Stimulated activated CD4-positive, alpha-beta T cell treated with anti-CD3 and anti-CD28 coated beads, Interleukin-4, amount 100 ng/mL, for 24 hours (primary cell): ENCODE data around the gene KLHL2.
A peak's percentile ranks its signal among the peaks of the same experiment; 100 is the strongest.

Source experiments
- DNase-seq: peaks from one replicate; pipeline ENCODE4 v3.0.0-alpha.2; 2020

The KLHL2 gene

DNA sequence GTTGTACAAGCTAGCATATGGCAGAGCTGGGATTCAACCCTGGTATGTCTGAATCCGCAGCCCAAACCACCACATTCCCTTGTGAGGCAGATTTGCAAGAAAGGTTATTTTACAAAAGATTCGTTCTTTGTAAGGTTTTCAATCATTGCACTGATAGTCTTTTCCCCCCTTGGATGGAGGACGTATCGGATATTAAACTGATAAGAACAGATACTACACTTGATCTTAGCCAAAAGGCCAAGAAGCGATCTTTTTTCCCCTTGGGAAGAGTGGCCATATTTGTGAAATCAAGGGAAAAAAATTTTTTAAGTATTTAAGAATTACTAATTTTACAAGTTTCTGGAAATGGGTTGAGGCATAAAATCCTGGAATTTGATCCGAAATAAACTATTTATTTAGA lies 85.7 kb downstream of the KLHL2 start:
- no peak for DNase-seq

DNA sequence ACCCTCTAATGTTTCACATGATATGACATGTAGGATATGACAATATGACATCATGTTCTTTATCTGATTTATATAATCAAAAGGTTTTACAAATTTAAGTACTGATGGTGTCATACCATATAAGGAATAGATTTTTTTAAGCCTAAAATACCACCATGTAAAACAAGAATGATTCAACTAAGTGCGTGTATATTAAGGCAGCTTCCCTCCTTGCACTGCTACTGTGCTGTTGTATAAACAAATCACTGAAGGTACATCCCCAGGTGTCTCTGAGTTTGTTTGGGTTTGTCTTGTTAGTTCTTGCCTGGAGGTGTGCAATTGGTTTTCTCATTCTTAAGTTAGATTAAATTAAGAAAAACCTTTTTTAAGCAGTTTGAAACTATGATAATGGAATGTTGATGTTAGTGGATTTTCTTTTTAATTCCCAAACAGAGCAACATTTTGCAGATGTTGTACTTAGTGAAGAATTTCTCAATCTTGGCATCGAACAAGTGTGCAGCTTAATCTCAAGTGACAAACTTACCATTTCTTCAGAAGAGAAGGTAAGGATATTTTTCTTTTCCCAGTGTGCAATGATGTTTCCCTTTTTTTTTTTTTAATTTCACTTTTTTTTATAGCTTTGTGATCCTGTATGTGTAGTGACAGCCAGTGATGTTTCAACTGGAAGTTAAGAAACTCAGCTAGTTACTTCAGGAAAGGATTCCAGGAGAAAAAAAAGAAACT lies 86.7 kb downstream of the KLHL2 start:
- DNase-seq = no peak

DNA sequence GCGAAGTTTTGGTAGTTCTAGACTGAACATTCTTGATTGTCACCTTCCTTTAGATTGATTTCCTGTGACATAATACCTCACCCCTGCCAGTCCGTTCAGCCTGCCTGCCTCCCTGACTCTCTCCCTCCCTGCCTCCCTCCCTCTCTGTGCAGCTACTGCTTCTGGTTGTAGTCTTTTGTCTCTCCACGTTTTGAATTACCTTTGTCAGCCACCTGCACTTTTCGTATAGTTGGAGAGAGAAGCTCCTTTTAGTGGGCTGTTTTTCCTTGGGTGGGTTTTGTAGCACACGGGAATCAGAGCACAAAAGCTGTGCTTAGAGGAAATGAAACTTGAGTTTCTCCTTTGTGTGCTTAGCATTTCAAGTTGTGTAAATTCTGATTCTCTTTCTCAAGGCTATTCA lies 87.5 kb downstream of the KLHL2 start:
- no peak for DNase-seq

DNA sequence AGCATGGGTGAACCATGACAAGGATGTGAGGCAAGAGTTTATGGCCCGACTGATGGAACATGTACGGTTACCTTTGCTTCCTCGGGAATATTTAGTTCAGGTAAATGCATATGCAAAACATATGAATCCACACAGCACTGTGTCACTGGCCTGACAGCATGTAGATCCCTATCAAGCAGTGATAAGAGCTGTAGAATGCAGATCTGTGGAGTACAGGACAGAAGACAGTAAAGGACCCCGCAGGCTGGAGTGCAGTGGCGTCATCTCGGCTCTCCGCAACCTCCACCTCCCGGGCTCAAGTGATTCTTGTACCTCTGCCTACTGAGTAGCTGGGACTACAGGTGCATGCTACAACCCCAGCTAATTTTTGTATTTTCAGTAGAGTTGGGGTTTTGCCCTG lies 90.3 kb downstream of the KLHL2 start:
- no peak for DNase-seq

DNA sequence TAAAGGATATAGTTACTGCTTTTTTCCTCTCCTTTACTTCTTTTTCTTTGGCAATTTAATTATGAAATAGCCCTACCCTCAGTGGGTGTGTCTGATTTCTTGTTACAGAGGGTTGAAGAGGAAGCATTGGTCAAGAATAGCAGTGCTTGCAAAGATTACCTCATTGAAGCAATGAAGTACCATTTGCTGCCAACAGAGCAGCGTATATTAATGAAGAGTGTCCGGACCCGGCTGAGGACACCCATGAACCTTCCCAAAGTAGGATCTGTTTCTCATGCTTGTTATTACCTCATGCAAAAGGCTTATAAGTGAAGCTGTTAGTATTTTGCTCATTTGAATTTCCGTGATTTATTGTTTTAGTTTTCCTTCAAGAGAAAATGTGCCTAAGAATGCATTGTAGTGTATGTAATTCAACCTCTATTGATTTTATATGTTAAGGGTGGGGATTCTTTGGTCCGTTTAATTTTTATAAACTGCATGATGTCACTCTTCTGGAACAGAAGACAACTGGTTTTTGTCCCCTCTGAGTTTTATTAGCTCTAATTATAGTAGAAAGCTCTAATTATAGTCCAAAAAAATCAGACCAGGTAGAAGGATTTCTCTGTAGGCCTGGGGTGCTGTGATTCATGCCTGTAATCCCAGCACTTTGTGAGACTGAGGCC lies 92.2 kb downstream of the KLHL2 start:
- no peak for DNase-seq

DNA sequence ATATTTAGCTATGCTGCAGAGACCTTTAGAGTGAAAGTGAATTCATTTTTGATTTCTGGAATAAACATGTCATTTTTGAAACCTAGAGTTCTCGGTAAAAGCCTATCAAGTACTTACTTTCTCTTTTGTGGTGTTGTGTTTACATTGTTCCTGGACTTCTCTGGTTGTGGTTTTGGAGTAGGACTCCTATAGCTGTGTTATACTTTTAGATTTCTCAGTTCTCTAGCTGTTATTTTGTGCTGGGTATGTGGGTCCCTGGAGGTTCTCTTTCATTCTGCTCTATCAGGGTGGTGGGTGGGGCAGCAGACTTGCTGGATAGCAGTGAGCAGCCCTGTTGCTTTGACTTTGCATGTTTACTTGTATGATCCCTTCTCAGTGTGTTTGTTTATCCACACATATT lies 94.5 kb downstream of the KLHL2 start:
- no peak for DNase-seq

DNA sequence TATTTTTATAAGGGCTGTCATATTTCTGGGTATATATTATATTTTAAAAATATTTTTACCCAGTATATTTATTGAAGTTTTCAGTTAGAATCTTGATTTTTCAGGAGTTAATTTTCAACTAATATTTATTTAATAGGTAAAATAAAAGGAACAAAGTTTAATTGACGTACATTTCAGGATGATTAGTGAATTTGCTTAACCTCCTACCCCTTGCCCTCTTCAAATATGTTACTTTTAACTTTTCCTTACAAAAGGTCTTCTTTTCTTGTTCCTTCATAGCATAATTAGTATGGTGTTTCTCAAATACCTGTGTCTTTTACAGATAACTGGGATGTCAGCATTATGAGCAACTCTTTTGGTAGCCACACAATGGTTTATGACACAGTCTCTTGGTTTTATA lies 95.3 kb downstream of the KLHL2 start:
- DNase-seq = no peak

DNA sequence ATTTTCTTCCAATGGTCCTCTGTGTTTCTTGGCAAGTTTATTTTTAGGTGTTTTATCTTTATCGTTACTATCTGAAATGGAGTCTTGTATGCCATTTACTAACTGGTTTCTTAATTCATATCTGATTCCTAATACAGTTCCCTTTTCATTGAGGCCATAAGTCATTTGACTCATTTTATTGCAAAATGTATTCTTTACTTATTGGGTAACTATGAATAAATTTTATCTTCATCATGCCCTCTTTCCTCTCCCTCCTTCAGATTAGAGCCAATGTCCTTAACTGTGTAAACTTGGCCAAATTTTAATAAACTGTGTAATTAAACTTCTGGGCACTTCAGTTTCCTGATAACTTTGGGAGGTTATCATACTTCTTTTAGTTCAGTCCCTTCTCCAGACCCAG lies 100.8 kb downstream of the KLHL2 start:
- no peak for DNase-seq

DNA sequence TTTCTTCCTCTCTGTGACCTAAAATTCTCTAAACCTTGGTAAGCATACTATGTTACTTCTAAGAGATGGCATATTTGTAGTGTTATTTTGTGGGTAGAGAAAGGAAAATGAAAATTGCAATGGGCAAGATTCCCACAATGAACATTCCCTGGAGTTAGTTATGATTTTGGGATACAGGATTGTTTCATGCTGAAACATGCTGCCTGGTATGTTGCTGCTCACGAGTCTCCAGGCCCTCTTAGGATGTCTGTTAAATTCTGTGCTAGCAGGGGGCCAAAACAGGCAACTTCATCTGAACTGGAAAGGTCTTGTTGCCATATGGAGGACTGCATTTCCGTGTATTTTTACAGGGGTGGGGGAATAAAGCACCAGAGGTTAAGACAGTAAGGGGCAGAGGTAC lies 101.2 kb downstream of the KLHL2 start:
- no peak for DNase-seq

DNA sequence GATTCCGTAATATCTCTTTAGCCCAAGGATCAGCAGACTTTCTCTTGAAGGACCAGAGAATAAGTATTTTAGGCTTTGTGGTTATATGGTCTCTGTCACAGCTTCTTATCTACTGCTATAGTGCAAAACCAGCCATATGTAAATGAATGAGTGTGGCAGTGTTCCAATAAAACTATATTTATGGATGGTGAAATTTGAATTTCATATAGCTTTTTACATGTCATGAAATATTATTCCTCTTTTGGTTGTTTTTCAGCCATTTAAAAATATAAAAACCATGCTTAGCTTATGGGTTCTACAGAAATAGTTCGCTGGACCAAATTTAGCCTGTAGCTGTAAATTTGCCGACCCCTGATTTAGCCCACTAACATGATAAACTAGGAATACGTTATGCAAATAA lies 102.1 kb downstream of the KLHL2 start:
- no peak for DNase-seq

DNA sequence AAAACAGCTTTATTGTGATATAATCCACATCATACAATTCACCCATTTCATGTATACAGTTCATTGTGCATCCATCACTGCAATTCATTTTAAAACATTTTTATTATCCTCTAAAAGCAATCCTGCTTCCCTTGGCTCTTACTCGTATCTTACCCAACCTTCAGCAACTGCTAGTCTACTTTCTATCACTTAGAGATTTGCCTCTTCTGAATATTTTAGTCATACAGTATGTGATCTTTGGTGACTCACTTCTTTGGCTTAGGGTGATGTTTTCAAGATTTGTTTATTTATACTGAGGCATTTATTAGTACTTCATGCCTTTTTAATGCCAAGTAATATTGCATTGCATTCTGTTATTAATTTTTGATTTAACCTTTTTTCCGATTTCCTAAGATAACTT lies 105.1 kb downstream of the KLHL2 start:
- no peak for DNase-seq

DNA sequence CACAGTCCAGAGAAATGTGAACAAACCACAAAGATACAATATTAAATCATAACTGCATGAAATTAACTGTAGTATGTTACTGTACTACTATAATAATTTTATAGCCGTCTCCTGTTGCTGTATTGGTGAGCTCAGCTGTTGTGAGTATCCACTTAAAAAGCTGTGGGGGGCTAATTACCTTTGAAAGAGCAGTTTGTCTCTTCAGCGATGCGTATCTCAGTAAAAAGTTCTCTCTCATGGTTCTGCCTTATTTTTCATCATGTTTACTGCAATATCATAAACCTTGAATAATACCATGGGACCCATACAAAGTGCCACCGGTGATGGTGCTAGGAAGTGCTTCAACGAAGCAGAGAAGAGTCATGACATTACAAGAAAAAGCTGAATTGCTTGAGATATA lies 111.7 kb downstream of the KLHL2 start:
- DNase-seq = no peak

DNA sequence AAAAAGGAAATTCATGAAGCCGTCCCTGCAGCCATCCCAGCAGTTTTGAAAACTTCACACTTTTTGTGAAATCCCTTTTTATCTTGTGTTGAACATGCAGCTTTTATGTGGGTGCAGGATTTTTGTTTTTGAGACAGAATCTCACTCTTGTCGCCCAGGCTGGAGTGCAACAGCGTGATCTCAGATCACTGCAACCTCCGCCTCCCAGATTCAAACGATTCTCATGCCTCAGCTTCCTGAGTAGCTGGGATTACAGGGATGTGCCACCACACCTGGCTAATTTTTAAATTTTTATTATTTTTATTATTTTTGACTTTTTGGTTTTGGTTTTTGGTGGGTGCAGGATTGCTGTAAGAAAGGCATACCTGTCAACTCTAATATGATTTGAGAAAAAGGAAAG lies 112.1 kb downstream of the KLHL2 start:
- DNase-seq = no peak

DNA sequence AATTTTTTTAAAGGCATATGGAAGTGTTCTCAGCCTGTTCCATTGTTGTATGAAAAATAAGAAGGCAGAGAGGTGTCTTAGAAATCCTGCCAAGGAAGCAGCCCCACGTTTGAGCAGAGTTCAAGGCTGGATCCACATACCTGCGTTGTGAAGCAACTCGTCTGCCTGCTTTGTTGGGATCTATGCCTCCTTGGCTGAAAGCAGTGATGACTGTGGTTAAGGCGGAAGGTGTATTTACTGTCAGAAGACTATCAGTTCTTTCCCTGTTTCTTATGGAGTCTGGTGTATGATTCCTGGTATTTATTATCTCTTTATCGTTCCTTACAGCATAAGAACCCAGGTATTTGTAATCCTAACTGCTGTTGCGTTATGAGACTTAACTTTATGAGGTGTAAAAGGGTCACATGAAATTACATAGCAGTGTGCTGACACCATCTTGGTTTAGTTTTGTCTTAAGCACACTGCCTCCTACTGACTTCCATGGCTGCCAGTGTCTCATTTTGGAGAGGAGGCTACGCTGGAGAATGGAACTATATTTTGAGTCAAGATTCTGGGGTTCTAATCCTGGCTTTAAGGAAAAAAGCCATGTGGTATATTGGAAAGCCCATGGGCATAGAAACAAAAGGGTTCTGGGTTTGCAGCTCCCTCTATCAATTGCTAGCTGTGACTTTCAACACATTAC lies 117.0 kb downstream of the KLHL2 start:
- DNase-seq = no peak

DNA sequence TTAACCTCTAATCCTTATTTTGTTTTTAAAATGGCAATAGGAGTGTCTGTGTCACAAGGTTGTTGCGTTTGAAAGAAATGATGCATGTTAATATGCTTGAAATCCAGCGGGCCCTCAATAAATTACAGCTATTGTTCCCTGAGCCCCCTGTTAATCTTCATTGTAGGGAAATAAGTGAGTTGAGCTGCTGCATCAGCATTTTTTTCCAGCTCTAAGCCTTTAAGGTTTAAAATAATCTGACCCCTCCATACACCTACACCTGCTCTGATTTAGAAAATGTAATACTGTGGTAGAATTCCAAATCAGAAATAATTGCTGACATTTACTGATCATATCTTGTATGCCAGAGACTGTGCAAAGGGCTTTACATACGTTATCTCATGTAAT lies 117.5 kb downstream of the KLHL2 start:
- no peak for DNase-seq

DNA sequence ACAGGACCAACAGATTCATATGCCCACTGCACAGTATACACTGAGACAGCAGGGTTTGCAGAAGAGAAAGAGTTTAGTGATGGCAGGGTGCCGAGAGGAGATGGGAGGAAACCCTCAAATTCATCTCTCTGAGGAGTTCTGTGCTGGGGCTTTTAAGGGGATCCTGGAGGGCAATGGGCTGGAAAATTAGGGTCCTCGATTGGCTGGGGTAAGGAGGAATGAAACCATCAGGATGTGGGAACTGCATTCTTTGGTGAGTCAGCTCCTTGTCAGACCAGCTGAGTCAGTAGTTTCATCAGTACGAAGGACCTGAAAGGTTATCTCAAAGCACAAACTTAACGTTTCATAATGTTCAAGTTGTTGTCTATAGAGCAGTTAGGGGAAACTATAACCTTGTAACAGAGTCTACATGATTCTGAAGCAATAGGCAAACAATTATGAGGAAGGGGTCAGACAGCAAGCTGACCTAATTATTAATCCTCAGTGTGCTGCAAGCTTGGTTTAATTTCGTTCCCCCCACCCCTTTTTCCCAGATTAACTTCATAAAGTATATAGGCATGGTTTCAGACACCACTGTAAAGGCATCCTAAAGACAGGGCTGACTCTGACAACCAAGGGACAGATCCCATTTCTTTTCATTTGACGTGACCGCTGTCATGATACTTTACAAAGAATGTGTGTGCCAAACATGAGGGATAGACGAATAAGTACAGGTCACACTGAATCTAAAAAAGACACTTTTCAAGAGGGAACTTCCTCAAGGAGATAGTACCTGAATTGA lies 118.6 kb downstream of the KLHL2 start:
- peak; percentile 13 for DNase-seq

DNA sequence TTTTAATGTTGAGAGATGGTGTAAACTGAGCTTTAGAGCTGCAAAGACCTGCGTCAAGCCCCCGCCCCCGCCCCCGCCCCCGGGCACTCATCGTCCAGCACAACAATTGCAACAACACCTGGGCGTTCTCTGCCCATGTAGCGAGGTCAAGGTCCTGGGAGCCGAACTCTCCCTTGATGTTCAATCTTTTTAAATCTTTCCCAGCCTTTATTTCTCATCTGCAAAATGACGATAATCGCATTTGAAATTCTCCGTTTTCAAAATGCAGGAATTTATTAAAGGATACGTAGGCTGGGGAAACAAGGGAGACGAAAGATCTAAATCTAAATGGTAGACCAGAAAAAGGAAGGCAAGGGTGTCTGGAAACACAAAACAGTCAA lies 119.5 kb downstream of the KLHL2 start:
- no peak for DNase-seq

DNA sequence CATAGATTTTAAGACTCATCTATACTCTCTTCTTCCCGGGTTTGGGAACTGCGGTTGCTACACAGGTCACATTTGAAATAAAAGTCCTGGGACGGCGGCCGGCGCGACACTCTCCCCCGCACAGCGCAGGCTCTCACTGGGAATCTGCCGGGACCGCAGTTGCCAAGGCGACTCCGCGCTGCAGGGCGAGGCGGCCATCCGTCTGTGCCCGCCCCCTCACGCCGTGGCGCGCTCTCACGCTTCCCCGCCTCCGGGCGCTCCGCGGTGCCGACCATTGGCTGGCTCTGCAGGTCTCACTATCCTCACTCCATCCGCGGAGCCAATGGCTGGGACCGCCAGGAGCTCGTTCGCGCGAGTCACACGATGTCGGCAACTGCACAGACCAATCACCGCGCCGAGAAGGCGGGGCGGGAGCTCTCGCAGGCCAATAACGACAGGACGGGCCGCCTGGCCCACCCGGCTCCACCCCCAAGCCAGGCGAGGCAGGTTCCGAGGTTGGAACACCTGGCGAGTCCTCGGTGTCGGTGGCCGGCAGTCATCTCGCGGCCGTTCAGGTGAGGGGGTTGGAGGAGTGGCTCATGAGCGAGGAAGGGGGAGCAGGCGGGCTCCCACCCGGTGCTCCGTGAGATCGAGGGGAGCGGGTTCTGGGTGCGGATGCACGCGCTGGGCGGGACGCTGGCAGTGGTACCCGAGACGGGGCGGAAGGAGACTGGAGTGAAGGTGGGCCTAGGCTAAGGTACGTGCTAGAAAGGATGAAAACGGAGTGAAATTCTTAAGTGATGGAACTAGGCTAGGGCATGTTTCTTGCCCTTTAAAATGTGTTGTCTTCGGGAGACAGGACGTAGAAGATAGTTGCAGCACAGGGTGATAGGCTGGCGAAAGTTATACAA lies 120.1 kb downstream of the KLHL2 start, which contains the start of gene MSMO1:
Gene MSMO1 (plus strand): TSS at position 459 of the 890 bp plus-strand sequence. CDS start 5,702 bp downstream, outside the sequence.
- peak; percentile 99 for DNase-seq

DNA sequence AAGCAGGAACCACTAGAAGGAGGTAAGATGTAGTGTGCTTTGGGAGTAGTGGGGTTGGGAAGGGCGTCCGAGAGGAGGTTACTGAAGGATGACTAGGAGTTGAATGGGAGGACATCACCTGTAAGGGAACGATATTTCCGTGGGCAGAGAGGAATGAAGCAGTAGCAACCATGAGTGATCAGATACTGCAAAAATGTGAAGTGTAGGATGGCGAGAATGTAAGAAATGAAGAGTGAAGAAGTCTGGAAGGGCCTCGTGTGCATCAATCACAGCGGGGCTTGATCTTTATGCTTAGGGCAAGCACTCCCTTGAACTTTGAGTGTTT lies 120.7 kb downstream of the KLHL2 start:
- no peak for DNase-seq

DNA sequence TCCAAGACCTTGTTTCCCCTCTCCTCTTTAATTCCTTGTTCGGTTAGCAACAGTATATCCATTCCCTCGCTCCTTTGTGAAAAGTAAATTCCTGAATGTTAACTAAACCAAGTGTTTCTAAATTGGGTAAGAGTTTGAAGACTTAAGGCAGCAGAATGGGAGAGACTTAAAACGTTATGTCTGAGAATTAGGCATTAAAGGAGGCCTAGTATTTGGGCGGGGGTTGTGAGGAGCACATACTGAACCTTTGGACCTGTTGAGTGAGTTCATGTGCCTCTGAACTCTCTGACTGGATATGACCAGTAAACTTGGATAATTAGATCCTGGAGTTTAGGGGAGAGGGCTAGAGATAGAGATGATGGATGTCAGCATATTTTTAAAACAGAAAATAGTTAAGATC lies 121.3 kb downstream of the KLHL2 start:
- DNase-seq = no peak

DNA sequence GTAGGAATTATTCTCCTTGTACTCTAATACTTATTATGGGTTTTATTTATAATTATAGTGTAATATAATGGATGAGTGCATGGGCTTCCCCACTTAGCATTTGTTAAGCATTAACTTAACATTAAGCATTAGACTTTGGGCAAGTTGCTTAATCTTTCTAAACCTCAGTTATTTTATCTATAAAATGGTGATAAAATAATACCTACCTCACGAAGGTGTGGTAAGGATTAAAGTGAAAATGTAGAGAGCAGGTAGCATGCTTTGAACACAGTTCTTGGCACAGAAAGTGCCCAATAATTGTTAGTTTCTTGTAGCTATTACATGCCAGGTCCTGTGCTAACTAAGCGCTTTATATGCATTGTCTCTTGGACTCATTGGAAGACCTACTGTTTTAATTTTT lies 122.7 kb downstream of the KLHL2 start:
- DNase-seq = no peak

DNA sequence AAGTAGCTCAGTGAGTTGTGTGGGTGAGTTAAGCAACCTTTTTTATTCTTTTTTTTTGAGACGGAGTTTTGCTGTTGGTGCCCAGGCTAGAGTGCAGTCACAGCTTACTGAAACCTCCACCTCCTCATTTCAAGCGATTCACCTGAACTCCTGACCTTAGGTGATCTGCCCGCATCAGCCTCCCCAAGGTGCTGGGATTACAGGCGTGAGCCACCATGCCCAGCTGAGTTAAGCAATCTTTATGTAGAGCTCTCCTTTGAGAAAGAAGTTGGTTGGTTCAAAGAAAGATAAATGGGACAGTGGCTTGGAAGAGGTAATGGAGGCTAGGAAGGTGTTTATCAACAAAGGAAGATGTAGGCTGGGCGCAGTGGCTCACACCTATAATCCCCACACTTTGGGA lies 123.3 kb downstream of the KLHL2 start:
- no peak for DNase-seq

DNA sequence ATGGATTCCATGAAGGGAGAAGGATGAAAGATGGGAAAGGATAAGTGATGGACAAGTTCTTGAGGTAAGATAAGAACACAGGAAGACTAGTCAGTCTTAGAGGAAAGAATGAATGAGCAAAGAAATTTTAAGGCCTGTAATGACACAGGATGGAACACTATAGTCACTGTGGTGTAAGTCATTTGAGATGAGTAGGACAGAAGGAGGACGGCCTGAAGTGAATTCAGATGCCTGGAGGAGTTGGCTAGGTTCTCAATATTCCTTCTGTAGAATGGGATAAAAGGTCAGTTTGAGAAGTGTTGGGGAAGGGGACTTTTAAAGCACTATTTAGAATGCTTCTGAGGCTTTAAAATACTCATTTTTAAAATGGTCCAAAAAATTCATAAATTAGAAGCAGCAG lies 124.0 kb downstream of the KLHL2 start:
- no peak for DNase-seq
